Measurements from ENCODE around the gene LRG1.

The LRG1 gene

GRCh38 chr19:4493104-4493928, 46.5 kb downstream of the LRG1 start:
- DNase-seq (ENCODE audit: low read depth), result no peak

- no peak for DNase-seq (ENCODE audit: low read depth)
Observed at GRCh38 chr19:4492337-4493103, 47.3 kb downstream of the LRG1 start.

GRCh38 chr19:4491446-4491845, 48.4 kb downstream of the LRG1 start:
- DNase-seq (ENCODE audit: low read depth), result no peak

DNA sequence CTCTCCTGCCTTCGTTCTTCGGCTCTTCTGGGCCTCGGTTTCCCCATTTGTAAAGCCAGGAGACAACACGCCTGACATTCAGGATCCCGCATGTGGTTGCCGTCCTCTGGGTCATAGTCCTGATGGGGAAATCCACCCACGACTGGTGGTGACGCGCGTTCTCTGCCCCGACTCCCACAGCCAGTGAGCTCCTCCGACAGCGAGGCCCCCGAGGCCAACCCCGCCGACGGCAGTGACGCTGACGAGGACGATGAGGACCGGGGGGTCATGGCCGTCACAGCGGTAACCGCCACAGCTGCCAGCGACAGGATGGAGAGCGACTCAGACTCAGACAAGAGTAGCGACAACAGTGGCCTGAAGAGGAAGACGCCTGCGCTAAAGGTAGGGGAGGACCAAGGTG, 51.3 kb downstream of the LRG1 start:
- no peak for DNase-seq (ENCODE audit: low read depth)

- no peak for DNase-seq (ENCODE audit: low read depth)
Observed at GRCh38 chr19:4487572-4487971, 52.3 kb downstream of the LRG1 start.

Measured in non-pigmented ciliary epithelial cell (primary cell).